ENCODE measurements around the gene ADAM12.

Gene ADAM12

DNA sequence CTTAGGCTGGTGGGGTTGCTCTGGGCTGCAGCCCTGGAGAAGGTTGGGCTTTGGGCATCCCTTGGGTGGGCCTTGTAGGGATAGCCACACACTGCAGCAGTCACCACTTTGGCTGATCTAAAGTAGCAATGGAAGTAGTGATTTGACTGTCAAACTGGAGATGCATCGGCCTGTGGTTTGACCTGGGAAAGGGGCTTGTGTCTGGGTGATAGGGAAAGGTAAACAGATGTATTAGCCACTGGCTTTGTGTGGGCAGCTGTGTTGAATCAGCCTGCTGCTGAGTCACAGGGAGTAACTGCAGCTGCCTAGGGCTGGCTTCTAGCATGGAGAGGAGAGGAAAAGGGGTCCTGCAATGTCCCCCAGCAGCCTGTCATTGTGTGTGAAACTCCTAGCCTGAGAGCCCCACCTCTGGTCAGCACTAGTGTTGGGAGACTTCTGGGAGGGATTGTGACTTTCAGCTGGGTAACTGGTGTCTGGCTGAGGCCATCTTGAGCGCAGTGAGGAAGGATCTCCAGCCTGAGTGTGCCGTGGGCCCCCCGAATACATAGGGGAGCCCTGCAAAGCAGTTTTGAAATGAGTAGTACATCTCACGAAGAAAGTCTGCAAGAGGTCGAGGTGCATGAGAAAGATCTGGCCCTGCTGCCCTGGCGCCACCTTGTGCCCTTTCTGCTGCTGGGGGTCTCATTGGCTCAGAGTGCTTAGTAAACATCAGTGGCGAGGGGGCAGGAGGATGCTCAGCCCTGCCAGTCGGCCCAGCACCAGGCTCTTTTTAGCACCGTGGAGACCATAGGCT lies 374.6 kb downstream of the ADAM12 start:
- Histone ChIP-seq H3K9me2 (replicated peaks; ENCODE audit: control insufficient read depth, low read length) (no peaks in the 10 kb centered on the region), H3K4me1 (ENCODE audit: control insufficient read depth, low read length) (no peaks in the 10 kb centered on the region), H3F3A (ENCODE audit: control insufficient read depth, insufficient read depth) (no peaks in the 10 kb centered on the region), H3K27me3 (ENCODE audit: control insufficient read depth, low read length) (no peaks in the 10 kb centered on the region), H3K36me3 (ENCODE audit: control insufficient read depth, low read length) (no peaks in the 10 kb centered on the region), H3K27ac (ENCODE audit: low read depth, low read length) (no peak overlapping the region), H3K9me3 (ENCODE audit: control insufficient read depth, insufficient read depth, low read length) (no peaks in the 10 kb centered on the region), H3K79me2 (ENCODE audit: control insufficient read depth, low read length) (no peaks in the 10 kb centered on the region), H3K4me2 (ENCODE audit: low read length) (no peak overlapping the region), H3K4me3 (ENCODE audit: low read length) (no peak overlapping the region), H4K20me1 (ENCODE audit: control insufficient read depth, insufficient read depth, low read depth, low read length) (no peaks in the 10 kb centered on the region)
- TF ChIP-seq EZH2phosphoT487 (IDR thresholded peaks at IDR 0.05; ENCODE audit: borderline replicate concordance, low read length): no peak
- no peak for TF ChIP-seq CTCF (IDR thresholded peaks at IDR 0.05; ENCODE audit: low read depth, low read length, poor library complexity, severe bottlenecking)

DNA sequence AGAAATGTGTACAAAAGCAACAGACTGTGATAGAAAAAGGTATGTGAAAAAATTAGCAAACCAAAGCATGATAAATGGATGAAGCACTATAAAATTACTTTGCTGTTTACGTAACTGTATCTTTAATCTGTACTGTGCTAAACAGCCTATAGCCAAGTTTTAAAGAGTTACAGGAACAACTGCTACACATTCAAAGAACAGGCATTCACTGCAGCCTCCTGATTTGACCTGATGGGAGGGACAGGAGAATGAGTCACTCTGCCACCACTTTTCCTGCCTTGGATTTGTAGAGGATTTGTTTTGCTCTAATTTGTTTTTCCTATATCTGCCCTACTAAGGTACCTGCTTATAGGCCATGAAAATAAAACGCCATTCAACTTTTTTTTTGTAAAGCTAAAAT lies 375.8 kb downstream of the ADAM12 start:
- H3K4me2 ChIP-seq (ENCODE audit: low read length): no peak overlapping the region
- H4K20me1 ChIP-seq (ENCODE audit: control insufficient read depth, insufficient read depth, low read depth, low read length): no peaks in the 10 kb centered on the region
- H3F3A ChIP-seq (ENCODE audit: control insufficient read depth, insufficient read depth): no peaks in the 10 kb centered on the region
- no peaks in the 10 kb centered on the region for H3K27me3 ChIP-seq (ENCODE audit: control insufficient read depth, low read length)
- no peaks in the 10 kb centered on the region for H3K79me2 ChIP-seq (ENCODE audit: control insufficient read depth, low read length)
- TF ChIP-seq CTCF (IDR thresholded peaks at IDR 0.05; ENCODE audit: low read depth, low read length, poor library complexity, severe bottlenecking) (no peak), EZH2phosphoT487 (IDR thresholded peaks at IDR 0.05; ENCODE audit: borderline replicate concordance, low read length) (no peak)
- no peaks in the 10 kb centered on the region for H3K9me3 ChIP-seq (ENCODE audit: control insufficient read depth, insufficient read depth, low read length)
- H3K9me2 ChIP-seq (replicated peaks; ENCODE audit: control insufficient read depth, low read length): no peaks in the 10 kb centered on the region
- H3K4me3 ChIP-seq (ENCODE audit: low read length): no peak overlapping the region
- H3K27ac ChIP-seq (ENCODE audit: low read depth, low read length): no peak overlapping the region
- H3K4me1 ChIP-seq (ENCODE audit: control insufficient read depth, low read length): no peaks in the 10 kb centered on the region
- no peaks in the 10 kb centered on the region for H3K36me3 ChIP-seq (ENCODE audit: control insufficient read depth, low read length)

DNA sequence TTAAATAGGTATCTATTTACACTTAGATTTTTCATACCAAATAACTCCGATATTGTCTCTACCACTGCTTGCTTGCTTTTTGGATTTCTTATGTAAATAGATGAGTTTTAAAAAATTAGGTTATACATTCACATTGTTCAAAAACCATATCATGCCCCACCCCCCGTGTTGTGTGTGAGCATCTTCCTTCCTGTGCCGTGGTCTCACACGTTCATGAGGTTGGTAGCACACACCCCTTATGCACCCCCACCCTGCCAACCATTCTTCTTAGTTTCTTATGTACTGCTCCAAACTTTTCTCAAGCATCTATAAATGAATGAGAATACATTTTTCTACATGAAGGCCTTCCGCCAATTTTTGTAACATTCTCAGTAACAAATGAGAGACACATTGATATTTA lies 376.3 kb downstream of the ADAM12 start:
- Histone ChIP-seq H3F3A (ENCODE audit: control insufficient read depth, insufficient read depth) (no peaks in the 10 kb centered on the region), H3K4me2 (ENCODE audit: low read length) (no peak overlapping the region), H3K27me3 (ENCODE audit: control insufficient read depth, low read length) (no peaks in the 10 kb centered on the region), H3K4me1 (ENCODE audit: control insufficient read depth, low read length) (no peaks in the 10 kb centered on the region), H3K36me3 (ENCODE audit: control insufficient read depth, low read length) (no peaks in the 10 kb centered on the region), H3K4me3 (ENCODE audit: low read length) (no peak overlapping the region), H3K27ac (ENCODE audit: low read depth, low read length) (no peak overlapping the region), H3K9me3 (ENCODE audit: control insufficient read depth, insufficient read depth, low read length) (no peaks in the 10 kb centered on the region), H4K20me1 (ENCODE audit: control insufficient read depth, insufficient read depth, low read depth, low read length) (no peaks in the 10 kb centered on the region), H3K9me2 (replicated peaks; ENCODE audit: control insufficient read depth, low read length) (no peaks in the 10 kb centered on the region), H3K79me2 (ENCODE audit: control insufficient read depth, low read length) (no peaks in the 10 kb centered on the region)
- TF ChIP-seq CTCF (IDR thresholded peaks at IDR 0.05; ENCODE audit: low read depth, low read length, poor library complexity, severe bottlenecking) (no peak), EZH2phosphoT487 (IDR thresholded peaks at IDR 0.05; ENCODE audit: borderline replicate concordance, low read length) (no peak)

Measured in DOHH2 (cell line).